RCC 7860 (cell line): ENCODE data around the gene CCR9.

ENCODE experiments used
- DNase-seq: peaks from one replicate; pipeline ENCODE4 v3.0.0-alpha.2; 2015; ENCODE audit warnings: low spot score
- FAIRE-seq: peaks from 2 replicates; lab custom pipeline; 2012; peaks lifted over from hg19 to GRCh38; lab: Jason Lieb, UNC

Gene CCR9

DNA sequence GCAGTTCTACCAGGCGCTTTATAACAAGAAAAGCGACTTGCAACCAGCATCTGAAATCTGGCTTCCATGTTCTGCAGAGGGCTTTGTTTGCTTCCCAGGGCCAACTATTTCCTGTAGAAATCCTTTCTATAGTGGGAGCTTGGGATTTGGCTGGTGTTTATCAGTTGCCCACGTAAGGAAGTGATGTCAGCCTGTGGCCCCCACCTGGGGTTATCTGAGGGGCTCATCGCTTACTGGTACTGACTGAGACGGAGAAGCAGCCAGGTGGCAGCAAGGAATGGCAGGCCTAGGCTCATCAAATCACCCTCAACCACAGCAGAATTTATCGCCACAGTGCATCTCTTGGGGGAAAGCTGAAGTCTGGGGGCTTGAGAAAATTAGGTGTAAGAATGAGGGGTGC is 14.6 kb upstream of the CCR9 start:
- DNase-seq, result no peak
- no peak for FAIRE-seq

- no peak for FAIRE-seq
Measured at GRCh38 chr3:45872569-45872968, 13.8 kb upstream of the CCR9 start.

GRCh38 chr3:45873036-45873435 is 13.3 kb upstream of the CCR9 start:
- DNase-seq (no peak), FAIRE-seq (no peak)

More at GRCh38 chr3:45872569-45872968, 13.8 kb upstream of the CCR9 start:
- no peak for DNase-seq

- DNase-seq, result no peak
- no peak for FAIRE-seq
Measured at GRCh38 chr3:45873638-45874037, 12.7 kb upstream of the CCR9 start.

DNA sequence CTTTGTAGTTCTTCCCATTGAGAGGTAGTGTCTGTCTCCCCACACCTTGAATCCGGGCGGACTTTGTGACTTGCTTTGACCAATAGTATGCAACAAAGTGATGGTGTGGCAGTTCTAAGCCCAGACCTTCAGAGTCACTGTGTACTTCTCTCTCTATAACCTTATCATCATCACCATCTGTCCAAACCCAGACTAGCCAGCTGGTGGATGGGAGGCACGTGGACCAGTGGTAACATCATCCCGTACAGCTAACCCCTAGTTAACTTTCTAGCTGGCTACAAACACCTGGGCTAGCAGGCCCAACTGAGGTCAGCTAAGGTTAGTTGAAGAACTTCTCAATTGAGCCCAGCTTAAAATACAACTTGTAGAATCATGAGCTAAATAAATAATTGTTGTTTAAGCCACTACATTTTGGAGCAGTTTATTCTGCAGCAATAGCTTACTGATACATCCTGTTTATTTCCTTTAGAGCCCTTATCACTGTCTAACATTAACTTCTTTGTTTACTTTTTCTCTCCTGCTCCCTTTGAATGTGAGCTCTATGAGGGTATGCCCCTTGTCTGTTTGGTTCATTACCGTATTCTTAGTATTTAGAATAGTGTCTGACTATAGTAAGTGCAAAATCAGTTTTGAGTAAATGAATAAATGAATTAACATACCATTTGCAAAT is 11.5 kb upstream of the CCR9 start:
- DNase-seq (no peak), FAIRE-seq (no peak)

- no peak for DNase-seq
- no peak for FAIRE-seq
Measured at GRCh38 chr3:45878124-45878523, 8.2 kb upstream of the CCR9 start.

- DNase-seq, result no peak
Measured at GRCh38 chr3:45880725-45881077, 5.6 kb upstream of the CCR9 start.

GRCh38 chr3:45881078-45882022 is 5.0 kb upstream of the CCR9 start:
- DNase-seq (no peak), FAIRE-seq (no peak)

More at GRCh38 chr3:45880725-45881077, 5.6 kb upstream of the CCR9 start:
- no peak for FAIRE-seq

DNA sequence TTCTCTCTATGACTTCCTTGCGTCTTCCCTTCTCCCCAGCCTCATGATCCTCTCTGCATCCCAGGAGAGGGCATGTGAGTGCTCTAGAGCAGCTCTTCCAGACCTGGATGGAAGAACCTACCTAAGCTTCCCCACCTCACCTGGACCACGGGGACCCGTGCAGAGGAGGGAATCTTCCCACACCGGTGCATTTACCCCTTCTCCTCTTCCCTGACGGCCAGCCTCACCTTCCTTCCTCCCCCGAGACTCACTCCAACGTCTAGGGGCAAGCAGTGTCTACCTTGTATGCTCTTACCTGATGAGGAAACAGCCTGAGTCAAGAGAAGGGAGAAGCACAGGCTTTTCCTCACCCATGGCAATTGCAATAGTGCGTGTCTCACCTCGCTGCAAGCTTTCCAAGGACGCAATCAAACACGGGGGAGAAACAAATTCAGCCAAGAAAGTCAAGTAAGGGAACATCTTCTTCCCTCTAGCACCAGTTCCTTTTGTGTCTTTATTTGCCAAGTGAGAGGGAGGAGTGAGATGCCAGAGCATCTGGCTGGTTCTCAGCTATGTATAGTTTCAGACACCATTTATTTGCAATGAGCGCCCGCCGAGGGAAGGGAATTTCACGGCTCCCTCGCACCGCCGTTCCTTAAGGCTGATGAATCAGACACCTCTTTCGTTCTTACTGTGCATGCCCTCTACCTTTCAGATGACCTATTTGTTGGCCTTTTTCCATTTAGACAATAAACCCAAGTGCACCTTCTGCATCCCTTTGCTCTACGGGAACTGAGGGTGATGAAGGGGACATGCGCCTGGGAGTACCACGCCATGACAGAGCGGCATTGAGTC is 1.8 kb upstream of the CCR9 start:
- DNase-seq (no peak), FAIRE-seq (no peak)

- FAIRE-seq (no peak), DNase-seq (no peak)
Measured at GRCh38 chr3:45887285-45887684, 942 bp downstream of the CCR9 start.

DNA sequence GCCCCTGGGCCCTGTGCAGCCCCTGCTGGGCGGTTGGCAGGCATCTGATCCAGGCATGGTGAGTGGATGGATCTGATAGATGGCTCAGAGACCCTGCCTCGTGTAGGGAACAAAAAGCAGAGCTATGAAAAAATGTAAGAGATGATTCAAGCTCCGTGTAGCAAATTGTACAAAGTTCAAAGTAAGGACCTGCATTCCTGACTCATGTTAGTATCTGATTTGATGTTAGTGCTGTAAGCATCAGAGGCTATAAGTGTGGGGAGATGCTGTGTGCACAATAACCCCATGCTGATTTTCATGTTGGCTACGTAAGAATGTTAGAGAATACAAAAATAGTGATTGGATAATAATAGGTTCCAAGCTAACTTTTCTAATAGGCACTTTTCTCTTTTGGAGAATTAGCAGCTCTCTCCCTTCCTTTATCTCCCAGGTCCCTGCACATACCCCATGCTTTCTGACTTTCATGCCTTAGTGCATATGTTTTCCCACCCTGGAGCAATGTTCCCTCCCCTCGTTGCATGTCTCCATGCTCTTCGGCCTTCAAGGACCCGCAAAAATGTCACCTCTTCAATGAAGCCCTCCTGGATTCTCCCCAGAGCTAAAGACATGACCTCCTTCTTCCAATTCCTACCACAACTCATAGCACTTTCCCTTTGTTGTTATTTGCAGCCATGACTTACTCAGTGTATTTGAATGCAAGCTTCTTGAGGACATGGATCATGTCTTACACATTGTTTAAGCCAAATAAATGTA is 1.6 kb downstream of the CCR9 start:
- FAIRE-seq (no peak), DNase-seq (no peak)

- no peak for FAIRE-seq
- no peak for DNase-seq
Measured at GRCh38 chr3:45889337-45889736, 3.0 kb downstream of the CCR9 start.

DNA sequence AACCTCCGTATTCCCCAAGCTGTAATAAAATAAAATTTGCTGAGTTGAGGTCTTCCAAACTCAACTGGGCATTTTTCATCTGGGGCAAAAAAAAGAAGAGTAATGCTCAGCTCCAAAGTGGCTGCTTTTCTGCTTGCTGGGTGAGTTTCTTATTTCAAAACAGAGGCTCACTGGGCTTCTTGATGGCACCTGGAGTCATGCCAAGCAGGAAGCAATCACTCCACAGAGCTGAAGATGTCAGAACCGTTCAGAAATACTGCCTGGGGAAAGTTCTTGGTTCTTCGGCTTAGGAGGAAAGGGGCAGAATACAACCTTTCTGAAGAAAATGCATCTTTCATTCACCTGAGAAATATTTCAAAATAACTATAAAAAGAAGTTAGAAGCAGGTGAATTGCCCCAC is 4.1 kb downstream of the CCR9 start:
- DNase-seq (no peak), FAIRE-seq (no peak)

DNA sequence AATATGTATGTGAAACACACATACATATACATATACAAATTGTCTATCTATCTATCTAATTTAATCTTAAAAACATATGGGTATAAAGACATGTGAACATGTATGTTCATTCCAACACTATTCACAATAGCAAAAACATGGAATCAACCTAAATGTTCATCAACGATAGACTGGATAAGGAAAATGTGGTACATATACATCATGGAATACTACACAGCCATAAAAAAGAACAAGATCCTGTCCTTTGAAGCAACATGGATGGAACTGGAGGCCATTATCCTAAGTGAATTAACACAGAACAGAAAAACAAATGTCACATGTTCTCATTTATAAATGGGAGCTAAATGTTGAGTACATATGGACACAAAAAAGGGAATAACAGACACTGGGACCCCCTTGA is 5.8 kb downstream of the CCR9 start:
- DNase-seq (no peak), FAIRE-seq (no peak)

GRCh38 chr3:45894015-45894414 is 7.7 kb downstream of the CCR9 start:
- no peak for DNase-seq
- no peak for FAIRE-seq

GRCh38 chr3:45895686-45896468 is 9.5 kb downstream of the CCR9 start:
- DNase-seq (no peak), FAIRE-seq (no peak)

GRCh38 chr3:45896956-45897355 is 10.6 kb downstream of the CCR9 start:
- no peak for FAIRE-seq
- DNase-seq, result no peak

GRCh38 chr3:45904931-45905330 is 18.6 kb downstream of the CCR9 start:
- DNase-seq (no peak), FAIRE-seq (no peak)

DNA sequence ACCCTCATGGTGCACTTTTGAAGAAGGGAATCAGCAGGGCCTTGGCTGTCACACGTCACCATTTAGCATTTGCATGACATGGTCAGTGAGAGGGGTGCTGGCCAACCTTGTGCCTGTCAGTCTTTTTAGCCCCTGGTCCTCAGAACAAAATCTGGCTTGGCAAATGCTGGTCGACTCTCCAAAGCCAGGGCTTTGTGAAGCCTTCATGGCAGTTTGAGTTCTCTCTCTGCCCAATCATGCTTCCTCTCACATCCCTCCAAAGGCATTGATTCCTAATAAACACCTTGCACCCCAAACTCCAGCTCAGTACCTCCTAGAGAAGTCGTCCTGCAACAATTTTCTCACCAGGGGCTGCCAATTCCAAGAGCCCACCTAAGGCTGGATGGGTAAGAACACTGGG is 19.4 kb downstream of the CCR9 start:
- DNase-seq (no peak), FAIRE-seq (no peak)
